CD4-positive, alpha-beta T cell (primary cell): Measurements from ENCODE around the gene NHS. TPM values are rescaled to one million over a fixed set of nuclear protein-coding genes. Genes with fewer than 3 reads are reported as not detected.

Experiments
- ATAC-seq: fragments of 200-7000 bp; cut with Tn5 transposase; one replicate; pipeline ENCODE4 v1.10.0; 2022; ENCODE audit warnings: mild to moderate bottlenecking; ENCODE audit not compliant: poor library complexity
- CTCF ChIA-PET: fragments of 350-600 bp; sonication (Branson Sonifier 250); formaldehyde crosslinking; loops from one replicate; lab custom pipeline; 2021; ENCODE audit warnings: antibody characterized with exemption, inconsistent platforms; lab: Charles Lee
- POLR2A ChIA-PET: fragments of 350-600 bp; sonication (Branson Sonifier 250); formaldehyde crosslinking; loops from one replicate; lab custom pipeline; 2021; ENCODE audit warnings: antibody characterized with exemption, inconsistent platforms; lab: Charles Lee
- DNase-seq, 14 experiments: peaks; one replicate each; pipeline ENCODE4 v3.0.0-alpha.2; 2013 to 2020; ENCODE audit warnings: mixed read lengths in 2 of 14
- H3K27ac ChIP-seq, 2 donors: one replicate each; pipeline versions ENCODE4 v1.5.1 to v1.7.0; 2013; ENCODE audit warnings: low read length in 2 of 2, low read depth in 1 of 2, mild to moderate bottlenecking in 1 of 2
- H3K27me3 ChIP-seq, 2 experiments: 1 replicate in 1 of 2; 2 replicates in 1 of 2; pipeline versions ENCODE4 v1.6.1 to v1.7.0; 2013; ENCODE audit warnings: low read length in 2 of 2, control low read depth in 1 of 2, mild to moderate bottlenecking in 1 of 2, moderate library complexity in 1 of 2; ENCODE audit not compliant: insufficient read depth in 2 of 2, control insufficient read depth in 1 of 2
- H3K36me3 ChIP-seq: one replicate; pipeline ENCODE4 v1.6.1; 2013; ENCODE audit warnings: low read length, control low read depth; ENCODE audit not compliant: insufficient read depth
- H3K4me1 ChIP-seq: one replicate; pipeline ENCODE4 v1.6.1; 2013; ENCODE audit warnings: low read length, control low read depth; ENCODE audit not compliant: insufficient read depth
- H3K4me3 ChIP-seq: one replicate; pipeline ENCODE4 v1.5.1; 2013; ENCODE audit warnings: mild to moderate bottlenecking, low read length, moderate library complexity
- H3K9me3 ChIP-seq, 2 experiments: 1 replicate in 1 of 2; 2 replicates in 1 of 2; pipeline versions ENCODE4 v1.6.1 to v1.7.0; 2013; ENCODE audit warnings: low read length in 2 of 2, mild to moderate bottlenecking in 2 of 2, control low read depth in 1 of 2, moderate library complexity in 1 of 2; ENCODE audit not compliant: control insufficient read depth in 1 of 2, insufficient read depth in 1 of 2
- H3K27ac Mint-ChIP-seq: one replicate; pipeline ENCODE4 v1.8.0; 2020; ENCODE audit warnings: mixed read lengths
- H3K27me3 Mint-ChIP-seq: one replicate; pipeline ENCODE4 v1.8.0; 2021; ENCODE audit warnings: mixed read lengths
- H3K36me3 Mint-ChIP-seq: one replicate; pipeline ENCODE4 v1.8.0; 2021; ENCODE audit warnings: low read depth, mixed read lengths
- H3K4me1 Mint-ChIP-seq: one replicate; pipeline ENCODE4 v1.8.0; 2021; ENCODE audit warnings: low read depth, mixed read lengths
- H3K4me3 Mint-ChIP-seq: one replicate; pipeline ENCODE4 v1.8.0; 2020; ENCODE audit warnings: mild to moderate bottlenecking, mixed read lengths
- H3K9me3 Mint-ChIP-seq: one replicate; pipeline ENCODE4 v1.8.0; 2020; ENCODE audit warnings: mixed read lengths
- intact Hi-C, 2 experiments: fragments of 100-400 bp; cut with DNase I in 1 of 2; cut with micrococcal nuclease in 1 of 2; formaldehyde crosslinking; loops; one replicate each; pipeline versions ENCODE4 v1.15.1 to v1.9.0; 2023 to 2025; cut with DNase I, micrococcal nuclease
- total RNA-seq, 174 experiments: library from RNA in 2 of 174; stranded (reverse) in 2 of 174; gene quantifications; one replicate each; pipeline ENCODE4 v1.2.3 and lab custom pipeline; 2021 to 2026
- TF ChIP-seq, protein P1 (sequence below): fragments of 200-600 bp; IDR thresholded peaks from one replicate; pipeline ENCODE4 v1.8.0; 2022; ENCODE audit warnings: antibody characterized with exemption, mild to moderate bottlenecking

The NHS gene
- total RNA-seq, 2 experiments from 2014 or later = 0.36 to 0.53 TPM

- no peaks in the 10 kb centered on the region for H3K36me3 ChIP-seq
- ChIA-PET CTCF (interaction anchor here (0.7 to 1.1 kb wide), 2 partner anchors 116 to 163 kb away, joined by 3 to 4 read pairs; no protein-coding TSS in a partner anchor), POLR2A (no interaction called here)
- TF ChIP-seq, protein P1, sequence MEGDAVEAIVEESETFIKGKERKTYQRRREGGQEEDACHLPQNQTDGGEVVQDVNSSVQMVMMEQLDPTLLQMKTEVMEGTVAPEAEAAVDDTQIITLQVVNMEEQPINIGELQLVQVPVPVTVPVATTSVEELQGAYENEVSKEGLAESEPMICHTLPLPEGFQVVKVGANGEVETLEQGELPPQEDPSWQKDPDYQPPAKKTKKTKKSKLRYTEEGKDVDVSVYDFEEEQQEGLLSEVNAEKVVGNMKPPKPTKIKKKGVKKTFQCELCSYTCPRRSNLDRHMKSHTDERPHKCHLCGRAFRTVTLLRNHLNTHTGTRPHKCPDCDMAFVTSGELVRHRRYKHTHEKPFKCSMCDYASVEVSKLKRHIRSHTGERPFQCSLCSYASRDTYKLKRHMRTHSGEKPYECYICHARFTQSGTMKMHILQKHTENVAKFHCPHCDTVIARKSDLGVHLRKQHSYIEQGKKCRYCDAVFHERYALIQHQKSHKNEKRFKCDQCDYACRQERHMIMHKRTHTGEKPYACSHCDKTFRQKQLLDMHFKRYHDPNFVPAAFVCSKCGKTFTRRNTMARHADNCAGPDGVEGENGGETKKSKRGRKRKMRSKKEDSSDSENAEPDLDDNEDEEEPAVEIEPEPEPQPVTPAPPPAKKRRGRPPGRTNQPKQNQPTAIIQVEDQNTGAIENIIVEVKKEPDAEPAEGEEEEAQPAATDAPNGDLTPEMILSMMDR = no peak
- DNase-seq (peak in 3 of 14 experiments; percentile 7 to 31 (median 22)), ATAC-seq (peak; percentile 34)
- Mint-ChIP-seq H3K27me3 (no peaks in the 10 kb centered on the region), H3K4me1 (no peaks in the 10 kb centered on the region), H3K27ac (no peak overlapping the region), H3K36me3 (no peaks in the 10 kb centered on the region), H3K9me3 (no peaks in the 10 kb centered on the region), H3K4me3 (no peak overlapping the region)
- H3K4me3 ChIP-seq = no peak overlapping the region
- H3K27me3 ChIP-seq = no peaks in the 10 kb centered on the region
- H3K27ac ChIP-seq = no peak overlapping the region
- H3K9me3 ChIP-seq = no peaks in the 10 kb centered on the region
- H3K4me1 ChIP-seq = no peaks in the 10 kb centered on the region
- intact Hi-C loops = loop anchor here (2.0 to 5.0 kb wide), 3 partner anchors 48 to 514 kb away; no protein-coding TSS in a partner anchor
Observed at GRCh38 chrX:17697191-17697590, 322.2 kb downstream of the NHS start.

DNA sequence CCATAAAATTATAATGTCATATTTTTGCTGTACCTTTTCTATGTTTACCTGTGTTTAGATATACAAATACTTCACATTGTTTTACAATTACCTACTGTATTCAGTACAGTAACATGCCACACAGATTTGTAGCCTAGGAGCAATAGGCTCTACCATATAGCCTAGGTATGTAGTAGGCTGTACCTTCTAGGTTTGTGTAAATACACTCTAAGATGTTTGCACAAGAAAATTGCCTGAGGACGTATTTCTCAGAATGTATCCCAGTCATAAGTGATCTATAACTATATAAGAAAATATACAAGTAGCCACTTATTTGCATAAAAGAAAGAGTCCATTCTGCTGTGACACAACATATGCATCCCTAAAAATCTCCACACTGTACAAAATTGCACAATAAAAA lies 326.0 kb downstream of the NHS start:
- intact Hi-C loops = no loop called here
- ChIA-PET POLR2A (no interaction called here), CTCF (no interaction called here)
- Histone ChIP-seq H3K27ac (no peak overlapping the region), H3K9me3 (no peaks in the 10 kb centered on the region), H3K27me3 (no peaks in the 10 kb centered on the region), H3K4me1 (no peaks in the 10 kb centered on the region), H3K36me3 (no peaks in the 10 kb centered on the region), H3K4me3 (no peak overlapping the region)
- H3K27ac Mint-ChIP-seq = no peak overlapping the region
- DNase-seq = no peak
- no peak for ATAC-seq
- H3K4me1 Mint-ChIP-seq = no peaks in the 10 kb centered on the region
- no peaks in the 10 kb centered on the region for H3K27me3 Mint-ChIP-seq
- no peaks in the 10 kb centered on the region for H3K36me3 Mint-ChIP-seq
- no peak overlapping the region for H3K4me3 Mint-ChIP-seq
- TF ChIP-seq, protein P1 = no peak
- no peaks in the 10 kb centered on the region for H3K9me3 Mint-ChIP-seq

GRCh38 chrX:17703201-17703600 lies 328.2 kb downstream of the NHS start:
- Histone ChIP-seq H3K4me3 (no peak overlapping the region), H3K4me1 (no peaks in the 10 kb centered on the region), H3K27ac (no peak overlapping the region), H3K36me3 (no peaks in the 10 kb centered on the region), H3K9me3 (no peaks in the 10 kb centered on the region), H3K27me3 (no peaks in the 10 kb centered on the region)
- H3K27ac Mint-ChIP-seq = no peak overlapping the region
- no peaks in the 10 kb centered on the region for H3K9me3 Mint-ChIP-seq
- TF ChIP-seq, protein P1 = no peak
- CTCF ChIA-PET = no interaction called here
- ATAC-seq (no peak), DNase-seq (no peak)
- no peaks in the 10 kb centered on the region for H3K27me3 Mint-ChIP-seq
- no peak overlapping the region for H3K4me3 Mint-ChIP-seq
- intact Hi-C loops = no loop called here
- POLR2A ChIA-PET = no interaction called here
- H3K36me3 Mint-ChIP-seq = no peaks in the 10 kb centered on the region
- no peaks in the 10 kb centered on the region for H3K4me1 Mint-ChIP-seq
